GM18951 (cell line): Measurements from ENCODE around the gene VPS16.
A peak's percentile ranks its signal among the peaks of the same experiment; 100 is the strongest.

Experiments used
- POLR2A ChIP-seq: IDR thresholded peaks from 4 replicates; pipeline ENCODE4 v1.6.1; 2011; ENCODE audit warnings: mild to moderate bottlenecking; ENCODE audit not compliant: insufficient read length, insufficient read depth; ENCODE audit errors: extremely low read depth
- in situ Hi-C: fragments of 300-500 bp; cut with MboI; formaldehyde crosslinking; loops from one replicate; pipeline ENCODE4 v1.12.0; 2022; ENCODE audit warnings: low sequenced_read_pairs, mixed read lengths, inconsistent platforms; ENCODE audit not compliant: unreplicated experiment

VPS16 gene

GRCh38 chr20:2840138-2840966, at the start of gene VPS16, which contains the start of gene PCED1A:
Gene VPS16 (plus strand): TSS chr20:2840745. CDS start chr20:2840775, 30 bp downstream.
Gene PCED1A (minus strand): TSS chr20:2840655. CDS start chr20:2839912, 743 bp downstream.
- TF ChIP-seq POLR2A, result peak; percentile 78
- in situ Hi-C loops, result no loop called here

GRCh38 chr20:2793471-2793870, 47.1 kb upstream of the VPS16 start:
- TF ChIP-seq POLR2A, result no peak
- in situ Hi-C loops, result no loop called here

GRCh38 chr20:2794202-2794748, 46.3 kb upstream of the VPS16 start:
- TF ChIP-seq POLR2A, result no peak
- in situ Hi-C loops, result no loop called here

- in situ Hi-C loops, result no loop called here
Measured at GRCh38 chr20:2794866-2795447, 45.6 kb upstream of the VPS16 start.

GRCh38 chr20:2795451-2795850, 45.1 kb upstream of the VPS16 start:
- in situ Hi-C loops, result no loop called here
- TF ChIP-seq POLR2A, result no peak

More at GRCh38 chr20:2794866-2795447, 45.6 kb upstream of the VPS16 start:
- no peak for TF ChIP-seq POLR2A

GRCh38 chr20:2796011-2796660, 44.4 kb upstream of the VPS16 start:
- in situ Hi-C loops, result no loop called here
- TF ChIP-seq POLR2A, result no peak

- in situ Hi-C loops, result no loop called here
- TF ChIP-seq POLR2A, result no peak
Measured at GRCh38 chr20:2797136-2797983, 43.2 kb upstream of the VPS16 start.

- in situ Hi-C loops, result no loop called here
- no peak for TF ChIP-seq POLR2A
Measured at GRCh38 chr20:2798095-2798805, 42.3 kb upstream of the VPS16 start.

GRCh38 chr20:2798814-2799213, 41.7 kb upstream of the VPS16 start:
- in situ Hi-C loops, result no loop called here
- TF ChIP-seq POLR2A, result no peak

- TF ChIP-seq POLR2A, result no peak
- in situ Hi-C loops, result no loop called here
Measured at GRCh38 chr20:2799271-2799670, 41.3 kb upstream of the VPS16 start.

- in situ Hi-C loops, result no loop called here
Measured at GRCh38 chr20:2799688-2800520, 40.6 kb upstream of the VPS16 start.

GRCh38 chr20:2800521-2801285, 39.8 kb upstream of the VPS16 start, which contains the start of gene CPXM1:
Gene CPXM1 (minus strand): TSS chr20:2800627. CDS start chr20:2800572, 55 bp downstream.
- TF ChIP-seq POLR2A, result peak; percentile 70
- in situ Hi-C loops, result no loop called here

More at GRCh38 chr20:2799688-2800520, 40.6 kb upstream of the VPS16 start:
- no peak for TF ChIP-seq POLR2A
